ENCODE results near the gene GNPTAB.

GRCh38 chr12:101852998-101853397 lies 22.2 kb upstream of the GNPTAB start:
- TF ChIP-seq CTCF (IDR thresholded peaks at IDR 0.05) (no peak), POLR2A (IDR thresholded peaks at IDR 0.05) (no peak)
